ENCODE results near the gene ALDH18A1.

The ALDH18A1 gene

DNA sequence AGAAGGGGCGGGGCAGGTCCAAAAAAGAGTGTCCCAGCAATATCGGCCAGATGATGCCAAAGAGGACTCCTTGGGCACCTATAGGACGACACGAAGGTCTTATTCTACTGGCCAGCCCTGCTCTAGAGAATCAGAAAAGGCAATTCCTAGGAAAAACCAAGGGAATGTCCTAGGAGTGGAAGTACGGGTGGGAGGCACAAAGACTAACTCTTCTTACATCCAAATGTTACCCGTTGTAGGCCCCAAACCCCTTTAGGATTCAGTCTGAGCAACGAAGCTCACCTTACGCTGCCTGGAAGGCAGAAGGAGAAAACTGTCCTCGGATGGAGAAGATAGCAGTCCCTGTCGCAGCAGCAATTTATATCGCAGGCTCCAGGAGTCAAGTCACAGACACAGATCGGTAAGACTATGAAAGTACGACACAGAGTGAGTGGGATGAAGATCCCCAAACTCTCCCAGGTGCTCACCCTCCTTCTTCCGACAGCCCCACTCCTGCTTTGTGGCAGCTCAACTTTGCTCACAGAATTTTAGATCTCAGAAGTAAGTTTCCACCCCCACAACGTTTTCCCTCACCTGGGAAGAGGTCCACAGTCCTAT is 36.7 kb upstream of the ALDH18A1 start:
- TF ChIP-seq, protein P1, sequence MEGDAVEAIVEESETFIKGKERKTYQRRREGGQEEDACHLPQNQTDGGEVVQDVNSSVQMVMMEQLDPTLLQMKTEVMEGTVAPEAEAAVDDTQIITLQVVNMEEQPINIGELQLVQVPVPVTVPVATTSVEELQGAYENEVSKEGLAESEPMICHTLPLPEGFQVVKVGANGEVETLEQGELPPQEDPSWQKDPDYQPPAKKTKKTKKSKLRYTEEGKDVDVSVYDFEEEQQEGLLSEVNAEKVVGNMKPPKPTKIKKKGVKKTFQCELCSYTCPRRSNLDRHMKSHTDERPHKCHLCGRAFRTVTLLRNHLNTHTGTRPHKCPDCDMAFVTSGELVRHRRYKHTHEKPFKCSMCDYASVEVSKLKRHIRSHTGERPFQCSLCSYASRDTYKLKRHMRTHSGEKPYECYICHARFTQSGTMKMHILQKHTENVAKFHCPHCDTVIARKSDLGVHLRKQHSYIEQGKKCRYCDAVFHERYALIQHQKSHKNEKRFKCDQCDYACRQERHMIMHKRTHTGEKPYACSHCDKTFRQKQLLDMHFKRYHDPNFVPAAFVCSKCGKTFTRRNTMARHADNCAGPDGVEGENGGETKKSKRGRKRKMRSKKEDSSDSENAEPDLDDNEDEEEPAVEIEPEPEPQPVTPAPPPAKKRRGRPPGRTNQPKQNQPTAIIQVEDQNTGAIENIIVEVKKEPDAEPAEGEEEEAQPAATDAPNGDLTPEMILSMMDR (IDR thresholded peaks at IDR 0.05; ENCODE audit: low read depth, low read length) = no peak
- DNase-seq = no peak

GRCh38 chr10:95691281-95691680 is 34.8 kb upstream of the ALDH18A1 start:
- TF ChIP-seq, protein P1 (IDR thresholded peaks at IDR 0.05; ENCODE audit: low read depth, low read length) = no peak
- DNase-seq = no peak
- Histone ChIP-seq H3K27me3 (ENCODE audit: insufficient read depth, low read depth, severe bottlenecking) (no peaks in the 10 kb centered on the region), H3K27ac (no peak overlapping the region), H3K36me3 (peaks cover 35% of the 10 kb centered on the region), H3K4me3 (ENCODE audit: low read depth, low read length) (no peak overlapping the region), H3K9me3 (ENCODE audit: severe bottlenecking) (no peaks in the 10 kb centered on the region)

More for the DNA sequence above, 36.7 kb upstream of the ALDH18A1 start:
- Histone ChIP-seq H3K36me3 (peaks cover 23% of the 10 kb centered on the region), H3K9me3 (ENCODE audit: severe bottlenecking) (no peaks in the 10 kb centered on the region), H3K4me3 (ENCODE audit: low read depth, low read length) (peak overlapping the region; percentile 71), H3K27ac (peak overlapping the region; percentile 50), H3K27me3 (ENCODE audit: insufficient read depth, low read depth, severe bottlenecking) (no peaks in the 10 kb centered on the region)

- H3K36me3 ChIP-seq = peaks cover 54% of the 10 kb centered on the region
- TF ChIP-seq, protein P1 (IDR thresholded peaks at IDR 0.05; ENCODE audit: low read depth, low read length) = no peak
- no peak overlapping the region for H3K4me3 ChIP-seq (ENCODE audit: low read depth, low read length)
- no peak overlapping the region for H3K27ac ChIP-seq
- H3K27me3 ChIP-seq (ENCODE audit: insufficient read depth, low read depth, severe bottlenecking) = no peaks in the 10 kb centered on the region
- no peaks in the 10 kb centered on the region for H3K9me3 ChIP-seq (ENCODE audit: severe bottlenecking)
- DNase-seq = no peak
These were observed 32.1 kb upstream of the ALDH18A1 start for GRCh38 chr10:95688648-95689047.

- TF ChIP-seq, protein P1 (IDR thresholded peaks at IDR 0.05; ENCODE audit: low read depth, low read length) = no peak
- H3K27ac ChIP-seq = no peak overlapping the region
- H3K9me3 ChIP-seq (ENCODE audit: severe bottlenecking) = no peaks in the 10 kb centered on the region
- H3K36me3 ChIP-seq = peaks cover 59% of the 10 kb centered on the region
- no peak for DNase-seq
- H3K27me3 ChIP-seq (ENCODE audit: insufficient read depth, low read depth, severe bottlenecking) = no peaks in the 10 kb centered on the region
- no peak overlapping the region for H3K4me3 ChIP-seq (ENCODE audit: low read depth, low read length)
These were observed 27.5 kb upstream of the ALDH18A1 start for GRCh38 chr10:95683966-95684365.

DNA sequence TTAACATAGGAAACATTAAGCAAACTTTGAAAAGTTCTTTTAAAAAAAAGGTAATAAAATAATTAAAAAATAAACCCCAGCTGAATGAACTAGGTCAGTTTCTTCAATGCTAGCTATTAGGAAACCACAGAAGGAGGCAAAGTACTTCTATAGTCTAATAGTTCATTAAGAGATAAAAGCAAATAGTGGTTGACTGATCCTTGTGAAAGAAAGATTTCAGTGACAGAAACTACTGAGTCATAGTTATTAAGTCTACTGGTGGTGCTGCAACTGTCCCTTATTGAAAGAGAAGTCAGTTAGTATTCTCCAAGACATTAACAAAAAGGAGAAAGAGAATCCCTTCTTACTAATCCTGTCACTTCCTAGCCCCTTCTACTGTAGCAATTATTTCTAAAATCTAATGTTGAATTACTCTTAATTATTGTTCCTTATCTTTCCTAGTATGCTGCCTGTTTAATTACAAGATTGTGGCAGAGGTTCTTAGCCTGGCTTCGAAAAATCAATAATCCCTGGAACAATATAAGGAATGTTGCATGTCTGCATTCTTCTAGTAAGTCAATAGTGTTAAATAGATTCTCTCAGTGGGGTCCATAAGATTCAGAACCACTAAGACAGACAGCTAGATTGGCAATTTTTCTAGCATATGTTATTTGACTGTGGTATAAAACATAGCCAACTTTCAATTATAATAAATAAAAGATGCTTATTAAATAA is 19.0 kb upstream of the ALDH18A1 start:
- H3K27ac ChIP-seq = no peak overlapping the region
- no peaks in the 10 kb centered on the region for H3K9me3 ChIP-seq (ENCODE audit: severe bottlenecking)
- no peak overlapping the region for H3K4me3 ChIP-seq (ENCODE audit: low read depth, low read length)
- peaks cover 23% of the 10 kb centered on the region for H3K36me3 ChIP-seq
- DNase-seq = no peak
- TF ChIP-seq, protein P1 (IDR thresholded peaks at IDR 0.05; ENCODE audit: low read depth, low read length) = no peak
- H3K27me3 ChIP-seq (ENCODE audit: insufficient read depth, low read depth, severe bottlenecking) = no peaks in the 10 kb centered on the region

All from WERI-Rb-1 (cell line).